Endothelial cell of hepatic sinusoid (primary cell): ENCODE measurements around the gene DERL2.

ENCODE experiments used
- in situ Hi-C: cut with HindIII; loops from 2 replicates; pipeline ENCODE4 v1.10.0; 2017; ENCODE audit warnings: low sequenced_read_pairs

DERL2 gene

DNA sequence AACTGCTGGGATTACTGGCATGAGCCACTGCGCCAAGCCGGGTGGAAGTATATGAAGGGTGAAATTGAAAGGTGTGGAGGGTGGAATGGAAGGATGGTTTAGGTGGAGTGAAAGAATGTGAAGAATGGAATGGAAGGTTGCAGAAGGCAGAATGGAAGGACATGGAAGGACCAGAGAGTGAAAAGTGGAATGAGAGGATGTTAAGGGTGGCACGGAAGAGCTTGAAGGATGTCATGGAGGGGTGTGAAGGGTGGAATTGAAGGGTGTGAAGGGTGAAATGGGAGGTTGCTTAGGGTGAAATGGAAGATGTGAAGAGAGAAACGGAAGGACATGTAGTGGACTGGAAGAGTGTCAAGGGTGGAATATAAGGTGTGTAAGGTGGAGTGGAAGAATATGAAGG, 16.6 kb upstream of the DERL2 start:
- in situ Hi-C loops, result no loop called here

DNA sequence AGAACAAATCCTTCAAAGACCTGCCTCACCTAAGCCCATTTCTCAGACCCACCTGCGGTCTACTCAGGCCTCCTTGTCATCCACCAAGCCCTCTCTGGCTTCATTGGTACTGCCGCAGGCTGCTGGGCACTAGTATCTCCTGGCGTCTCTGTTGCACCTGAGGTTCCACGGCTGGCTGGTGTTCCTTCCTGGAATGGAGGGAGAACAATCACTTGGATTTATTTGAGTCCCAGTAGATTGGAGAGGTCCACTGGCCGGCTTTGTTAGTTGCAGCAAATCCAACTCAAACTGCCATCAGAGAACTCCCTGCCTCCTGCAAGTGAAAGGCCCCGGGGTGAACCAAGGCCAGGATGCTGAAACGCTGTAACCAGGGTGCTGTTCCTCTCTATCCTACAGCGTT, 15.7 kb upstream of the DERL2 start:
- in situ Hi-C loops, result no loop called here

DNA sequence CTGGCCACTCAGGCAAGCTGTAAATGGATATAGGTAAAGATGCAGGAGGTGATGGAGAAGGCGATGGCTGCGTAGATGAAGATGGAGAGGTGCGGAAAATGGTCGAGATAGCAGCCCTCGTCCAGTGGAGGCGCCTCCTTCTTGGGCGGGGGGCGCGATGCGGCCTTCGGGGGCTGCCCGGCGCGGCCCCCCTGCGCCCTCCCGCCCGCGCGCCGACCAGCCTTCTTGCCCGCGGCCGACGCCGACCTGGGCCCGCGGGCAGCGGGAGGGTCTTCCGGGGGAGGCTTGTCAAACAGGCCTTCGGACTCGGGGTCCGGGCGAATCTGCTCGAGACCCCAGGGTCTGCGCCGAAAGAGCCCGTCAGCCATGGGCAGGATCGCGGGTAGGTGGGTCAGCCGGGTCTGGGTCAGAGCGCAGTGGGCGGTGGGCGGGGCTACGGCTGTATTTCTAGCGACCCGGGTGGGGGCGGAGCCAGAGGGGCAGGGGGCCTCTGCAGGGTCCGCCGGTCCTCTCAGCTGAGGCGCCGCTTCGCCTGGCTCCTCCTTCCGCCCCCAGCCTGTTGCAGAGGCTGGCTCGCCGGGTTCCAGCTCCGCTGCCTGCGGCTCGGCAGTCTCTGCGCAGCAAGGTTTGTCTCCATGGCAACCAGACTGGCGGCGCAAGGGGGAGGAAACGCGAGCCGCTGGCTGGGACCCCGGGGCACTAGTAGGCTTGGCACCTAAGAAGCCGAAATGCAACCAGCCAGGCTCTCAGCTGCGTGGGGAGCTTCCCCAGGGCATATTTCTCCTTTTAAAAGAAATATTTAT, 14.8 kb upstream of the DERL2 start:
- in situ Hi-C loops, result no loop called here

DNA sequence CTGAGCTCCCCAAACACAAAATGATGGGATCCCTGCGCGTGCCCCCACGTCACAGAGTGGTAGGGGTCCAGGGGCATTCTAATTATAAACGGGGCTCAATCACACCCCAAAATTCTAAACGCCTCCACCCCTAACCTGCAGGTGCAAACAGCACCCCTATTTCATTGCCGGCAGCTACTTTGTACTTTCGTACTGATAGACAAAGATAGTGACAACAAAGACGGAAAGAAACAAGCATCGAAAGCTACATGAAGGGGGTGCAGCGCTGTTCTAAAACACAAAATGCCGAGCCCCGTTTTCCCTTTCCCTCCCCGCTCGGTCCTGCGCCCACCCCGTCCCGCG, 14.2 kb upstream of the DERL2 start:
- in situ Hi-C loops, result no loop called here

DNA sequence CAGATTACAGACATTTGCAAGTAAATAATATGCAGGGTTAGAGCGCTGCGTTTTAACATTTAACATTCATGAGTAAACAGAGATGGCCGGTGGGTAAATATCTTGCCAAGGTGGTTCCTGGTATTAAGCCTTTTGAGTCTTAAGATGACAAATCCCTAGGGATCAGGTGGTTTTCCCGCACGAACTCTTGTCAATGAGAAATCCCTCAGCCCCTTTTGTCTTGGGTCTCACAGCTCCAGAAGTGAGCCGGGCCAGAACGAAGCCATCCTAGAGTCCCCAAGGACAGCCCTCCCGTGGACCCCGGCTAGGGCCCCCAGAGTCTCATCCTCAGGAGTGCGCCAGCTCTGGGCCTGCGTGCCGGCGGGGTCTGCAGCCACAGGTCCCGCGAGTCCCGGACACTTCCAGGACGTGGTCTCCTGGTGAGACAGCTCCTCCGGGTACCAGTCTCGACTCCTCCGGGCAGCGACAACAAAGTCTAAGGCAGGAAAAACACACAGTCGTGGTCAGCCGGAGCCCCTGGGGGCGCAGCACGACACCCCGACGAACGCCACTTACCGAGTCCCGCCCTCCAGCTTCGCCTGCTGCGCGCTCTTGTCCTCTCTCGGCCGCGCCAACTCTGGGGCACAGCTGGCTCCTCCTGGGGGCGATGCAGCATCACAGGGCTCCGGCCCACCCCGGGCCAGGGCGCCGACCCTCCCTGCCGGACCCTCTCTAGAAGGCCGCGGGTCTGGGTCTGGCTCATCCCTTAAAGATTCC, 13.7 kb upstream of the DERL2 start:
- in situ Hi-C loops, result no loop called here

DNA sequence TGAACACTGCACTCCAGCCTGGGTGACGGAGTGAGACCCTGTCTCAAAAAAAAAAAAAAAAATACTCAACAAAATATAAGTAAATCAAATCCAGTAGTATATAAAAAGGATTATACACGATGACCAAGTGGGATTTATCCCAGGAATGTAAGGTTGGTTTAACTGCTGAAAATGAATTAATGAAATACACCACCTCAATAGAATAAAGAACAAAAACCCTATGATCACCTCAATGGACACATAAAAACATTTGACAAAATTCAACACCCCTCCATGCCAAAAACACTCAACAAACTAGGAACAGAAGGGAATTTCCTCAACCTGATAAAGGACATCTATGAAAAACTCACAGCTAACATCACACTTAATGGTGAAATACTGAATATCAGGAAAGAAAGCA, 7.0 kb upstream of the DERL2 start:
- in situ Hi-C loops, result no loop called here

DNA sequence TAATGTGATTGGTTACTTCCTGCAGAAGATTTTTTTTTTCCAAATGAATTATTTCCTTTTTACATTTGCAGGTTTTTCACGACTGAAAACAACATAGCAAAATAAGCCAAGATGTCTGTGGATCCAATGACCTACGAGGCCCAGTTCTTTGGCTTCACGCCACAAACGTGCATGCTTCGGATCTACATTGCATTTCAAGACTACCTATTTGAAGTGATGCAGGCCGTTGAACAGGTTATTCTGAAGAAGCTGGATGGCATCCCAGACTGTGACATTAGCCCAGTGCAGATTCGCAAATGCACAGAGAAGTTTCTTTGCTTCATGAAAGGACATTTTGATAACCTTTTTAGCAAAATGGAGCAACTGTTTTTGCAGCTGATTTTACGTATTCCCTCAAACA, 2.8 kb upstream of the DERL2 start:
- in situ Hi-C loops, result no loop called here

DNA sequence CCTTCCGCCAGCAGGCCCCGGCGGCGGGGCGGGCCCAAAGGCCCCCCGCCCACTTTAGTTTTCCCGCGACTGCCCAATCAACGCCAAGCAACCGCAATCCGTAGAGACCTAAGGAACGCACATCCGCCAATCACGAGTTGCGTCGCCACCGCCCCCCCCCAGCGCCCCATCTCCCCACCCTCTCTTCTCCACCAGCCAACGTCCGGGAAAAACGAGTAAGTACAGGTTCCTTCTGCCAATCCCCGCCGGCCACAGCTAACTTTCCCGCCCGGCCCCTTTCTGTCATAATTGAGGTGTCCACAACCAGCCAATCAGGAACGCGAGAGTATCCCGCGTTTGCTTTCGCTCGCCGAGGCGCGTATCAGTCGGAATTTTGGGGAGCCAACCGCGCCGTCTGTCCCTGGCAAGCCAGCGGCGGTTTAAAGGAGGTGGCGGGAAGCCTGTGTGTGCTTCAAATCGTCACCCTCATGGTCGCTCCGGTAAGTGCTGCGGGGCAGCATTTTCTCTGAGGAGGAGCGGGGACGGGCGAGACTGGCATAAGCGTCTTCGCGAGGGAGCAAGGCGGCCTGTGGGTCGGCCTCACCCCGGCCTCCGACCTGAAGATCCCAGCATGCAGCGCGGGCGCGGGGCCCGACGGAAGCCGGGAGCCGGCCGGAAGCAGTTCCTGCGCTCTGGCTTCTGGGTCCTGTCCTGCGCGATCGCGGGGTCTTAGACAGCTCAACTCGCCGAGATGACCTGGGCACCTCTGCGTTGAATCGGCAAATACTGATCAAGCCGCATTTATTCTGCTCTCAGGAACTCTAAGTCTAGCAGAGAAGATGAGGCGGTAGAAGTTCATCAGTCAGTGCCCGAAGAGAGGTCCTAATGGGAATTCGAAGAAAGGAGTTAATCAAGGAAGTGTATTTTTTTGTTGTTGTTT, 487 bp upstream of the DERL2 start, which contains the start of gene MIS12:
MIS12 (plus strand) TSS at position 361 of the 919 bp plus-strand sequence. CDS start 2,297 bp downstream, outside the sequence.
- in situ Hi-C loops, result no loop called here

DNA sequence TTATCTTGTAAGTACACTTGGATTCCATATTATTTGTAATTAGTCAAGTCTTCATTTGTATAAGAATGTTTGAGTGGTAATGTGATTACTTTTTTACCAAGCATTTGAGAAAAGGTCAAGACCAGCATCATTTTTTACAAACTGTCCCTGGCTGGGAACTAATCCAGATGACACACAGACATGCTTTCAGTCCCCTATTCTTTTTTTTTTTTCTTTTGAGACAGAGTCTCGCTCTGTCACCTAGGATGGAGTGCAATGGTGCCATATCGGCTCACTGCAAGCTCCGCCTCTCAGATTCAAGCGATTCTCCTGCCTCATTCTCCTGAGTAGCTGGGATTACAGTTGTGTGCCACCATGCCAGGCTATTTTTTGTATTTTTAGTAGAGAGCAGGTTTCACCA, 4.5 kb downstream of the DERL2 start:
- in situ Hi-C loops, result loop anchor here (5.0 kb wide), 1 partner anchor 76 kb away; no protein-coding TSS in a partner anchor

DNA sequence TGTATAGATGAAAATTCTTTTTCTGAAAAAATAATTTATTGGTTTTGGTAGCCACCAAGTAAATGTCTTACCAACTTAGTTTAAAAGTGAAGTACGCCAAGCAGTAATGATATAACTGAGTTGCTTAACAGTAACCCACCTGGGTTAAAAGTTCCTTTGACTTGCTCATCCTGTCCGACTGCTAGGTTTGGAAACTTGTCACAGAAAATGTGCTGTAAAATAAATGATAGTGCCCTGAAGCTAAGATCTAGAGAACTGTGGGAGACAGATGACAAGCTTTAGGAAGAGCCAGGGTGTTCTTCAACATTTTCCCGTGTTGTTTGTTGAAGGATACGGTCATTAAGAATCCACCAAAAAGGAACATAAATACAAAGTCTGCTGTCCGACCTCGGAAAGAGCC, 5.0 kb downstream of the DERL2 start:
- in situ Hi-C loops, result loop anchor here (5.0 kb wide), 1 partner anchor 76 kb away; no protein-coding TSS in a partner anchor

DNA sequence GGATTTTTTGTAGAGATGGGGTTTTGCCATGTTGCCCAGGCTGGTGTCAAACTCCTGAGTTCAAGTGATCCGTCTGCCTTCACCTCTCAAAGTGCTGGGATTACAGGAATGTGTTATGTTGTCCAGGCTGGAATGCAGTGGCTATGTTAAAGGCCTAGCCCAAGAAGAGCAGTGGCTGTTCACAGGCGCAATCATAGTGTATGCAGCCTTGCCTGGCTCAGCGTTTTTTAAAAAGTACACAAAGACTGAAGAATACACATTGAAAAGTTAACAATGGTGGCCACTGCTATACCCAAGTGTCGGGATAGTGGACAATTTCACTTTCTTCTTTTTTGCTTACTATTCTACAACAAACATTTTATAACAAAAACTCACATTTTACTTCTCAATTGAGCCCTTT, 7.0 kb downstream of the DERL2 start:
- in situ Hi-C loops, result no loop called here

DNA sequence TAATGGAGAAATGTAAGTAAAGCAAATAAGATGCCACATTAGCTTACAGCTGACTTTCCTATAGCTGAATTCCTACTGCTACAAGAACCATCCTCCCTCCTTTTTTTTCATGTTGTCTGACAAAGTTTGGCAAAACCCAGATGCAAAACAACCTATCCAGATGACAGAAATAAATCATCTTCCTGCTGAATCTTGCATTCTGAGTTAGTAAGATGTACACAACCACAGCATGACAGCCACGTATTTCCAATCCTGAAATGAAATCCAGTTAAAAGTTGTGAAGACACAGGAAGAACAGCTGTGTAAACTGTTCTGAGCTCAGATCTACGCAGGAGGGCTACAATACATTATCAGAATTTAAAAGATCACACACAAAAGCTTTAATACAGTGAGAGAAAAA, 12.1 kb downstream of the DERL2 start:
- in situ Hi-C loops, result loop anchor here (5.0 kb wide), 1 partner anchor 53 kb away; no protein-coding TSS in a partner anchor

DNA sequence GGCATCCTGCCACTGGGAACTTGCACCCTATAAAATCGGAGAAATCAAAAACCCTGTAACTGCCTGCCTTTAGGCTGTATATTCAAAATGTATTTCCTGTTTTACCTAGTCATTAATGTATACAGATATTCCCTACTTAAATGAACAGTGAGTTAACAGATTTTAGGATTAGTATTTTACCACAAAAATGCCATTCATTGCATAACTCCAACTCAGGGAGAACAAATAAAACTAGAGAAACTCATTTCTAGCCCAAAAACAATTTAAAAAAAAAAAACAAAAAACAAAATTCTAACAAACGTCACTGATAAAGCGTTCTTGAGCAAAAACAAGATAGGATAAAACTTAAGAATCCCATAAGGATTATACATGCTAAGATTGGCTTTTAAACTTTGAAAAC, 13.5 kb downstream of the DERL2 start:
- in situ Hi-C loops, result loop anchor here (5.0 kb wide), 1 partner anchor 55 kb away; no protein-coding TSS in a partner anchor

DNA sequence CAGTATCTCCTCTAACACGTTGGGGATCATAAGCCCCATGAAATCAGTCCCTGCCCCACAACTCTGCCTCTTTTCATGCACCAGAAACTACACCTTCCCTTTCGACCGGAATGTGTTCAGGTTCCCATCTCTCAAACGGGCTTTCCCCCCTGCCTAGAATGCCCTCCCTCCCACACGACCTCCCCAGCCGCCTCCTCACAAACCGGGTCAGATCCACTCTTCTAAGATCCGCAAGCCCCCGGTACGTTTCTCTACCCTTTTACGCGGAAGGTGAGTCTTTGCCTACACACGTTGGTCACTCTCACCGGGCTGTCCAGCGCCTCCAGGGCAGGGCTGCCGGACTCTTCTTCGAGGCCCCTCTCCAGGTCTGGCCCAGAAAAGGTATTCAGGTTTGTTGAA, 17.9 kb downstream of the DERL2 start:
- in situ Hi-C loops, result no loop called here

DNA sequence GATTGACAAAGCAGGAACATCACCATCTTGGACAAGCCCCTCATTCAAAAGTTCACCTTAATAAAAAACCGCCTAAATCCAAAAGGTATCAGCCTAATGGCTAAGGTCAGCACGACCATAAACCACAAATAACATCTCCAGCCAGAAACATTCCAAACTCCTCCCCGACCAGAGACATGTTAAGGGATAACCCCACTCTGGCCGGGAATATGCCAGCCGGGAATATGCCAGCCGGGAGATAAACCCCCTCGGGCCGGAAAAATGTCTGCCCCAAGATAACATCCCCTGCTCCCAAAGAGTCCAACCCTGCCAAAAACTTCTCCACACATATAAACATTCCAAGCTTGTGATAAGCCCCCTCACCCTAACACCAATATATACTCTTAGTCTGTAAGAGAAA, 18.6 kb downstream of the DERL2 start:
- in situ Hi-C loops, result no loop called here

DNA sequence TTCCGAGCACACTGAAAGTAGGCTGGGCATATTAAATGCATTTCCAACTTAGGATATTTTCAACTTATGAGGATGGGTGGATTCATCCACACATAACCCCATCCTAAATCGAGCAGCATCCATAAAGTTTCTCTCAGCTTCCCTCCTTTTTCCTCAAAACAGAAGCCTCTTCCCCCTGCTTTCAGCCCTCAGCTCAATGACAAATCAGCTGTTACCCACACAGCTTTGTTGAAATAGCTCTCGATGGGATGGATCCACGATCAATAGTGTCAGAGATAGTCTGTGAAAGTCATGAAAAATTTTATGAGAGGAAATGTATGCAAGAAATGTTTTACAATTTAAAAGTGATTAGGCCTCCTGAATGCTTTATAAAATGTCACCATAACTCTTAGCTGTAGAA, 19.7 kb downstream of the DERL2 start:
- in situ Hi-C loops, result no loop called here

DNA sequence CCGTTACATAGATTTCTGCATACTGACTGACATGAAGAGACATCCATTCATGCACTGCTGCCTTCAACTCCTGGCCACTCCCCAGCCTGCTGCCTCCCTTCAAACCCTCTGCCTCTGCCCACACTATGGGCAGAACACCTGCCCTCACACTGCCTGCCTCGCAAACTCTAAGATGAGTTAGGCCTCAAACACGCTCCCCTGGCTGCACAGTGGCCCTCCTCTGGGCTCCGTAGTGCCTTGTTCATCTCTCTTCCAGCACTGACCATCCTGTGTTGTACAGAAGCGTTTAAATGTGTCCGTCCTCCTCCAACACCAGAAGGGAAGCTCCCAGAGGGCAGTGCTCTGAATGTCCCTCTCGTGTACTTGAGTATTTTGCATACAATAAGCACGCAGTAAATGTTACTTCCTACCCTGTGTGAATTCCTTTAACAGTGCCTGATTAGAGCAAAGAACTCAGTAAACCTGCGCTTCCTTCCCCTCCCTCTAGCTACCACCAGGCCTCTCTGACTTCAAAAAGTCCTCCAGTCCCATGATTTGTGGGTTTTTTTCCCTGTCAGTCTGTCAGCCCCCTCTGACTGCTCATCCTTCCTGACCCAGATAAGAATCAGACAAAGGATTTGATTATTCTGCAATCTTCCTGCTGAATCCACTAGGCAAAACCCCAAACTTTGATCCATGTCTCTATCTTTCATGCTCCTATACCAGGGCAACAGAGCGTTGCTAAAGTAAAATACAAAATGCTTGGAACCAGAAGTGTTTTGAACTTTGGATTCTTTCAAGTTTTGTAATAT, 21.1 kb downstream of the DERL2 start:
- in situ Hi-C loops, result no loop called here

DNA sequence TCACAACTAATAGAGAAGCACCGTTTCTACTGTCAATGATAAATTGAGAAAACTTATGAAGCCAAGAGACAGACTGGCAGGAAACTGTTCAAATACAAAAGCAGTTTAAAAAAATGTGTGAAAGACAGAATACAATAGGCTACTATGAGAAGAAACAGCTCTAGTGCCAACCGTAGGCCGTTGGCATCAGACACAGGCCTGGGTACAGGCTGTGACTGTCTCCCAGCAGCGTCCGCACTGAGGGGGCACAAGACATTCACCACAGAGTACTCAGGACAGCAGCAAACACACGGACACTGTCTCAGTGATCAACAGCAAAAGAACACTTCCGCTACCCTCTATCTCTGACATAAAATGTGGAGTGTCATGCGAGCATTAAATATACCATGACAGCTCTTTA, 39.2 kb downstream of the DERL2 start:
- in situ Hi-C loops, result no loop called here

DNA sequence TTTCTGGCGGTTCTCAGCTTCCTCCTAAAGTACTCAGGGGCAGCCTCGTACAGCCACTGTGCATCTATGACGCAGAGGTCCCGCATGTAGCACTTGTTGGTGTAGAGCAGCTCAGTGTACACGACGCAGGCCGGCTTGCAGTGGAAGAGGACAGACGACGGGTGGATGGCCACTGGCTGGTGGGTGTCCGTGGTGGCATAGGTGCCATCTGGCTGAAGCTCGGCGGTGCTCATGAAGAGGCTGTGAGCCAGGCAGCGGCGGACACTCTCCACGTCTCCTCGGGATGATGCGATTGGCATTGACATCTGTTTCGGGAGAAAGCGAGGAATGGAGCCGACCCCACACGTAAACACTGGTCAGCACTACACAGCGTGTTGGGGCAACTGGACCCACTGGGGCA, 41.8 kb downstream of the DERL2 start:
- in situ Hi-C loops, result no loop called here

DNA sequence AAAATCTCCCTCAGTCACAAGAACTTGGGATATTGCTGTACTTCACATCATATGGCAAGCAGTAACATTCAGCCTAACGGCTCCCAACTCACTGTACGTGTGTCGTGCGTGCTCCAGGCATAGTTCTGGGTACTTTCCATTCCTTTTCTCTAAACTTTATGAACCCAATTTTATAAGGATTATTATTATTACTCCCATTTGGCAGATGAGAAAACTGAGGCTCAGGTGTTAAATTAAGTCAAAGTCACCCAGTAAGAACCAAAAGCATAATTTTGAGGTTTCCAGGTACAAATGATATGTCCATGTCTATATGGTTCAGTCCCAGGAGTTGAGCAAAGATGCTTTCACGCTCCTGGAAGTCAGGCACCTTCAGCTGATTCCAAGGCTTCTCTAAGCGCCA, 42.2 kb downstream of the DERL2 start:
- in situ Hi-C loops, result no loop called here

DNA sequence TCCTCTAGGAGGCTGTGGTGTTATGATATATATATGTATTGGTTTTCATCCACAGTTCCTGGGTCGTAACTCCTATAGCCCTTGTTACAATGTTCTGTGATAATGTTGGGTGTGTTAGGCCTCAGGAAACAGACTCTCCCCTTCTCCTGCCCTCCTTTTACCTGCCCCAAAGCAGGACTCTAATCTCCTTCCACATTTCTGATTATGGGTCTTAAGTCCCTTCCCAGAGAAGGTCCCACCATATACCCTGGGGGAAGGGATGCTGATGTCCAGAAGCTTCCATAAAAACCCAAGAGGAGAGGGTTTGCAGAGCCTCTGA, 46.6 kb downstream of the DERL2 start:
- in situ Hi-C loops, result no loop called here
